Left kidney (tissue), 2 donors: ENCODE results near the gene PROSER3. TPM values are rescaled to one million over a fixed set of nuclear protein-coding genes. Genes with fewer than 3 reads are reported as not detected.
"Not testable (repeated sequence)": the region's sequence is repeated elsewhere in the genome, so short reads cannot be mapped to it uniquely, and the experiment has no call there.

Experiments used
- DNase-seq: peaks from one replicate; pipeline ENCODE4 v3.0.0-alpha.2; 2013
- polyA plus RNA-seq: library from polyadenylated mRNA; unstranded; fragments of 120-200 nt; gene quantifications from one replicate; pipeline ENCODE4 v1.2.1, GENCODE V29; 2013; ENCODE audit not compliant: insufficient read length

PROSER3 gene
- polyA plus RNA-seq, 1 donor: 26.5 TPM

DNA sequence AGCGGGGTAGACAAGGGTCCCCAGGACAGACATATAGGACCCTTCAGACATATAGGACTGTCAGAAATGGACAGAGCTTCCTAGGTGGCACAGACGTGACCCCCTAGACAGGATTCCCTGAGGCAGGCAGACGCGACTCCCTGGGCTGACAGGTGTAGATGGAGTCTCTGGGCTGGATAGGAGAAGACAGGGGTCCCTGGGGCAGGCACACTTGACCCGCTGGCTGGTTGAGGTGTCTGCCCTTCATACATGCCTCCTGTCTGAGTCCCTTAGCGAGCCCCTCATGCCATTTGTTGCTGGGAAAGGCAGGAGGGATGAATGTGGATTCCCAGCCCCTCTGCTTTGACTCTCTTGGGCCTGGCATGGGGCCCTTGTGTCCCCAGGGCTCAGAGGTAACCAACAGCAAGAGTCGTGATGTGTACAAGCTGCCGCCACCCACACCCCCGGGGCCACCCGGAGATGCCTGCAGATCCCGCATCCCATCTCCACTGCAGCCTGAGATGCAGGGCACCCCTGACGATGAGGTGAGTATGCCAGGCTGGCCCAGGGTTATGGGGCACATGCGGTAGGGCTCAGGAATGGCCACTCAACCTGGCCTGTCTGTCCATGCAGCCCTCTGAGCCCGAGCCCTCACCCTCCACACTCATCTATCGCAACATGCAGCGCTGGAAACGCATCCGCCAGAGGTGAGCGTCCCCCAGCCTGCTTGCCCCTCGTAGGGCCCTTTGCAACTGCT lies 4.2 kb upstream of the PROSER3 start:
- no peak for DNase-seq

GRCh38 chr19:35754370-35755130 lies 3.4 kb upstream of the PROSER3 start:
- no peak for DNase-seq

DNA sequence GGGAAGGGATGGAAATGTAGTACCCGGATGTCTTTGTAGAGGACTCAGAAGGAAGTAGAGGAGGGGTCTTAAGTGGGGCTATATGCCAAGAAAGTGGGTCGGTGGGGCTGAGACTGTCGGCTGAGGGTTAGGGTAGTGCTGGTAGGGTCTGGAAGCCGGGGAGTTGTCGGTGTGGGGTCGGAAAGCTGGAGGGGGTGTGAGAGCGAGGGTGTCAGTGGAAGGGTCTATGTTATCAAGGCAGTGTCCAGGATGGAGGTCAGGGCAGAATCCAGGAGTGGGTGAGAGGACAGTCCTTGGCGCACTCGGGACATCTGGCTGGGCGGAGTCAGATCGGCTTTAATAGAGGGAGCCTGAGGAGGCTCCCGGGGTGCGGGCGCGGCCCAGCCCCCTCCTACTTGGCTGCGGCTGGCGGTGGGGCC lies 2.8 kb upstream of the PROSER3 start:
- DNase-seq: no peak

- DNase-seq: no peak
Observed at GRCh38 chr19:35755550-35756376, 2.2 kb upstream of the PROSER3 start.

- DNase-seq: peak; percentile 31
Observed at GRCh38 chr19:35756377-35757230, 1.4 kb upstream of the PROSER3 start, which contains the start of gene HSPB6. Gene HSPB6 (minus strand): TSS chr19:35757029. CDS start chr19:35757008, 21 bp downstream.

GRCh38 chr19:35757231-35757748 lies 686 bp upstream of the PROSER3 start:
- DNase-seq: peak; percentile 52

DNA sequence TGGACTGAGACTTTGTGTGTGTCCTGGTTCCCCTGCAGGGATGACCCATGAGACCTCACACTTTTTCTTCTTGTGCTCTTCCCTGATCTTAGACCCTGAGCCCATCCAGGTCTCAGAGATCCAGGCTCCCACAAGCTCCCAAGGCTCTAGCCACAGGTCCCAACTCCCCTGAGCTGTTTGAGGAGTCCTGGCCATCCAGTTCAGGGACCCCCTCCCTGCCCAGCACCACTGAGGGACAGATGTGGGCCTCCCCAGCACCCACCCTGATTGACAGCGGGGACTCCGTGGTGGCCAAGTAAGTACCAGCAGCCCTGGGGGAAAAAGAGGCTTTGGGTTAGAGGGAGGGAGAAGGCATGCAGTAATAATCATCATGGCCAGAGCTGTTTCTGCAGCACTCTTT lies 1.7 kb downstream of the PROSER3 start:
- DNase-seq: no peak

DNA sequence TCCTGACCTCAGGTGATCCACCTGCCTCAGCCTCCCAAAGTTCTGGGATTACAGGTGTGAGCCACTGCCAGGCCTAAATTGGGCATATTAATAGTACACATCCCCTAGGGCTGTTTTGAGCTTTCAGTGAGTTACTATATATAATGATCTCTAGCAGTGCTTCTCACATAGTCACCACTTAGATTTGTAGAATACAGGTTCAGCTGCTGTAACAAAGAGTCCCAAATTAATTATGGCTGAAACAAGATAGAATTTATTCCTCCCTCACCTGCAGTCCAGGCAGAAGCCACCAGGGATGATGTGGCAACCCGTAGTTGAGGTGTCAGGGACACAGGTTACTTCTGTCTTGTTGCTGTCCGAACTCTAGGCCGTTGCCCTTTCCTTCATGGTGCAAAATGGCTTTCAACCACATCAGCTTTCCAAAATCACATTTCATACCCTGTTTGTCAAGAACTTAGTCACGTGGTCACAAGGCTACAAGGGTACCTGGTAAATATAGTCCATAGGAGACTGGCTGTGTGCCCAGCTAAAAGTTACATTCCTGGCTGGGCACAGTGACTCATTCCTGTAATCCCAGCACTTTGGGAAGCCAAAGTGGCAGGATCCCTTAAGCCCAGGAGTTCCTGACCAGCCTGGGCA lies 2.9 kb downstream of the PROSER3 start:
- DNase-seq: no peak

DNA sequence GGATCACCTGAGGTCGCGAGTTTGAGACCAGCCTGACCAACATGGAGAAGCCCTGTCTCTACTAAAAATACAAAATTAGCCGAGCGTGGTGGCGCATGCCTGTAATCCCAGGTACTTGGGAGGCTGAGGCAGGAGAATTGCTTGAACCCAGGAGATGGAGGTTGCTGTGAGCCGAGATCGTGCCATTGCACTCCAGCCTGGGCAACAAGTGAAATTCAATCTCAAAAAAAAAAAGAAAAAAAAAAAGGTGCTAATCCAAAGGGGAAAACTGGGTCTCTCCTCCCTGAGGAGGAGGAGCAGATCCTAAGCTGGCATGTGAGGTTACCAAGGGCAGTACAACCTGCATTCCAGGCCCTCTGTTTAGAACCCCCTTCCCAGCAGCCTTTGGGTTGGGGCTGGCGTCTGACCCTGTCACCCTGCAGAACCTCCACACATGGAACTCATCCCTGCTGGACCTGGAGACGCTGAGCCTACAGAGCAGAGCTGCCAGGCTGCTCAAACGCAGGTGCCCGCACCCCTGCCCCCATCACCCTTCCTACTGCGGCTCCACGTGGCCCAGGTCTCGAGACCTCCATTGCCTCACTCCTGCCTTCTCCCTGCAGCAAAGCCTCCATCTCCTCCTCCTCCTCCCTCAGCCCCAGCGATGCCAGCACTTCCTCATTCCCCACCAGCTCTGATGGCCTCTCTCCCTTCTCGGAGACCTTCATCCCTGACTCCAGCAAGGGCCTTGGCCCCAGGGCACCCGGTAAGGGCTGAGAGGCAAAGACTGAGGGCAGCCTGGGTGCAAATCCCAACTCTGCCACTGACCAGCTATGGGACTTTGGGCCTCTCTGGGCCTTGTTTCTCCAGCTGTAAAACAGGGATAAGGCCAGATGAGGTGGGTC lies 6.7 kb downstream of the PROSER3 start:
- no peak for DNase-seq

GRCh38 chr19:35766571-35767104 lies 8.7 kb downstream of the PROSER3 start:
- no peak for DNase-seq

DNA sequence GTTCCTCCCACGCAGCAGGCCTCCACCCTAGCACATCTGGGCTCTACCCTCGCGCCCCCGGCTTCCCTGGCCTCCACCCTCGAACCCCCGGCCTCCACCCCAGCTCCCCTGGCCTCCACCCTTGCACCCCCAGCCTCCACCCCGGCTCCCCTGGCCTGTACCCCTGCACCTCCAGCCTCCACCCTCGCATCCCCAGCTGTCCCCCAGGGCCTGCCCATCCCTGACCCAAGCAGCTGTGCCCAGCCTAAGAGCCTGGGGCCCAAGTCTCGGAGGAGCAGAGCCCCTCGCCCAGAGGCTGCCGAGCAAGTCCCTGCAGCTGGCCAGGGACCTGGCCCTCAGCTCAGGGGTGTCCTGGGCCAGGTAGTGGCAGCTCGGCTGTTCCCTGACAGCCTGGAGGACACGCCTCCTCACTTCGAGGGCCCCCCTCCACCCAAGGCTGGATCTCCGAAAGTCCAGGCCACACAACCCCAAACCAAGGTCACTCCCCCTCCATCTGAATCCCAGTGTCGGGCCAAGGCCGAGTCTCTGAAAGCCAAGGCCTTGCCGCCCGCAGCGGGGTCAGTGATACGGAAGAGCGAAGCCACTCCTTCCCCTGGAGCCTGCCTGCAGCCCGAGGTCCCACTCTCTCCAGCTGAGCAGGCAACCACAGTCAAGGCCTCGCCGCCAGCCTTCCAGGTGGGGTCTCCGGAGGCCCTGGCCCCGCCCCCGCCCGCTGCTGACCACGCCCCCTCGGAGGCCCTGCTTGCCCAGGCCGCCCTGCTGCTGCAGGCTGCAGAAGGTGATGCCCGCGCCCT lies 9.5 kb downstream of the PROSER3 start:
- peak; percentile 68 for DNase-seq

DNA sequence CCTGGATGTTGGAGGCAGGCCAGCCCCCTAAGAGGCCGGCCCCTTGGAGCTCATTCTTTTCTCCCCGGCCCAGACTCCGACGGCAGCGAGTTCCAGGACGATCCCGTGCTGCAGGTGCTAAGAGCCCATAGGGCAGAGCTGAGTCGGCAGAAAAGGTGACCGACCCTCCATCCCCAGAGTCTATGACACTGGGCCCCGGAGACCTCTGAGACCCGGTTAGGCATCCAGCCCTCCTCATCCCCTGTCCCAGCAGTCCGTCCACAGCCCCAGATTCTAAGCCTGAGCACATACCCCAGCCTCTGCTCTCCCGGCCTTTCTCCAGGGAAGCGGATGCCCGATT lies 10.1 kb downstream of the PROSER3 start:
- no peak for DNase-seq

DNA sequence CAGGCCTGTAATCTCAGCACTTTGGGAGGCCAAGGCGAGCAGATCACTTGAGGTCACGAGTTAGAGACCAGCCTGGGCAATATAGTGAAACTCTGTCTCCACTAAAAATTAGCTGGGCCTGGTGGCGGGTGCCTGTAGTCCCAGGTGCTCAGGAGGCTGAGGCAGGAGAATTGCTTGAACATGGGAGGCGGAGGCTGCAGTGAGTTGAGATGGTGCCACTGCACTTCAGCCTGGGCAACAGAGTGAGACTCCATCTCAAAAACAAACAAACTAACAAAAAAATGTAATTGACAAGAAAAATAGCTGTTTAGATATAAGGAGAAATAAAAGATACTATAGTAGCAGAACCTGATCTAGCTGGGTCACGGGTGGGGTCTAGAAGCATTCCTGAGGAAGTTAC lies 14.4 kb downstream of the PROSER3 start:
- DNase-seq: not testable (repeated sequence)

DNA sequence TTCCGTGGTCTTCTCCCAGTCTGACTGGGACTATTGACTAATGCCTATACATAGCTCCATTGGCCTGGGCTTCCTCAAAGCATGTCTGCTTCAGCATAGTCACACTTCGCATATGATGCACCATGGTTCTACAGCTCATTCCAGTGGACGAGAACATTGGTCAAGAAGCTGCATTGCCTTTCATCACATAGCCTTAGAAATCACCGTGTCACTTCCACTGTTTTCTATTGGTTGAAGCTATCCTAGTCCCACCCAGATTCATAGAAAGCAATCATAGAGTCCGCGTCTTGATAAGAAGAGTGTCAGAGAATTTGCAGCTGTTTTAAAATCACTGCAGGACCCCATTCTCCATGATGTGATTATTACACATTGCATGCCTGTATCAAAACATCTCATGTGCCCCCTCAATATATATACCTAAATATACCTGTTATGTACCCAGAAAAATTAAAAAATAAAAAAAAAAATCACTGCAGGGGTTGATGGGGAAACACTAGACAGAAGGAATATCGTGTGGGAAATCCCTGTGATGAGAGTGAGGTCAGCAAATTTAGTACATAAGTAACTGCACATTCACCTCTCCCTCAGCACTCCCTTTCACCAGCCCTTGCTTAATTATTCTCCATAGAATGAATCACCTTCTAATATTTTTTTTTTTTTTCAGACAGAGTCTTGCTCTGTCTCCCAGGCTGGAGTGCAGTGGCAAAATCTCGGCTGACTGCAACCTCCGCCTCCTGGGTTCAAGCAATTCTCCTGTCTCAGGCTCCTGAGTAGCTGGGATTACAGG lies 15.2 kb downstream of the PROSER3 start:
- DNase-seq: no peak

- no peak for DNase-seq
Observed at GRCh38 chr19:35774274-35775045, 16.5 kb downstream of the PROSER3 start.

GRCh38 chr19:35775046-35775297 lies 17.0 kb downstream of the PROSER3 start:
- no peak for DNase-seq
